SK-N-DZ (cell line): ENCODE data around the gene STK16.

Experiments used
- small RNA-seq, 2 experiments: library from RNA; depleted of rRNA; stranded (forward); fragments of <200 nt; gene quantifications; one replicate each; pipeline ENCODE3, GENCODE V24; 2014

Gene STK16

Small RNA genes within 50 kb of the gene (small RNA-seq; reads per million reads assigned to genes)
- 0.16 to 2.5 reads per million in 2 experiments for gene MIR153-1
